Measurements from ENCODE around the gene ARL11. TPM values are rescaled to one million over a fixed set of nuclear protein-coding genes. Genes with fewer than 3 reads are reported as not detected.

The ARL11 gene
- total and polyA plus RNA-seq, 2 of the 4 experiments (the other 2 are of a cell fraction), result not detected

DNA sequence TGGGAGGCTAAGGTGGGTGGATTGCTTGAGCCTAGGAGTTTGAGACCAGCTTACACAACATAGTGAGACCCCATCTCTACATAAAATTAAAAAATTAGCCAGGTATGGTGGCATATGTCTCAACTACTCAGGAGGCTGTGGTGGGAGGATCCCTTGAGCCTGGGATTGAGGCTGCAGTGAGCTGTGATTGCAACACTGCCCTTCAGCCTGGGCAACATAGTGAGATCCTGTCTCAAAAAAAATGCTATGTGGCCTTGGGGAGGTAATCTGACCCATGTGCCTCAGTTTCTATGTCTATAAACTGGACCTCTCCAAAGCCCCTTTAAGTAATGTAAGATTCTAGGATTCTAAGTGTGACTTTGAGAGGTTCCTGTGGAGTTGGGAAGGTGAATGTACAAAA, 25.2 kb downstream of the ARL11 start:
- Histone ChIP-seq H3K4ac (ENCODE audit: low read depth, low read length) (no peak overlapping the region), H2AK5ac (ENCODE audit: low read depth, low read length) (no peak overlapping the region), H4K91ac (ENCODE audit: insufficient read depth, low read depth, low read length) (no peak overlapping the region), H4K5ac (ENCODE audit: low read depth, low read length) (no peak overlapping the region), H3K79me1 (ENCODE audit: low read depth in 1 of 2, low read length in 2 of 2) (no peaks in the 10 kb centered on the region), H3K4me1 (ENCODE audit: control insufficient read depth, insufficient read depth, low read length) (peaks cover 15% of the 10 kb centered on the region), H3K56ac (ENCODE audit: extremely low read depth, insufficient read depth, low read length) (no peak overlapping the region), H3K4me2 (ENCODE audit: low read depth, low read length) (no peak overlapping the region), H3K23ac (ENCODE audit: low read depth, low read length) (no peak overlapping the region), H3K9me1 (ENCODE audit: insufficient read depth, low read length) (peaks cover 22% of the 10 kb centered on the region), H2BK120ac (ENCODE audit: low read depth, low read length) (no peak overlapping the region), H2BK5ac (ENCODE audit: low read depth, low read length, poor library complexity, severe bottlenecking) (no peak overlapping the region), H2AK9ac (replicated peaks; ENCODE audit: low read depth, low read length, poor library complexity) (no peak overlapping the region), H2BK20ac (ENCODE audit: low read depth, low read length) (no peak overlapping the region), H3K36me3 (ENCODE audit: control insufficient read depth, insufficient read depth, low read length) (peaks cover 5% of the 10 kb centered on the region; the same call in 1 of the 2 replicates), H3K27ac (ENCODE audit: insufficient read depth, low read length) (no peak overlapping the region), H3K18ac (ENCODE audit: low read depth, low read length) (no peak overlapping the region), H3K9ac (ENCODE audit: low read depth, low read length) (no peak overlapping the region), H3K4me3 (ENCODE audit: insufficient read depth, low read depth, low read length) (no peak overlapping the region), H4K20me1 (ENCODE audit: insufficient read depth, low read length) (peaks cover 4% of the 10 kb centered on the region; the same call in 1 of the 2 replicates), H3K14ac (replicated peaks; ENCODE audit: low read depth, low read length) (no peak overlapping the region), H2BK15ac (ENCODE audit: low read depth, low read length) (0 out of 3 replicates have a peak overlapping the region, but pooled peaks have one; percentile 11), H3K9me3 (ENCODE audit: control insufficient read depth, insufficient read depth, low read length) (no peaks in the 10 kb centered on the region), H2AFZ (replicated peaks; ENCODE audit: low read length, poor library complexity) (no peak overlapping the region), H4K8ac (ENCODE audit: low read depth in 2 of 2, low read length in 2 of 2) (no peak overlapping the region), H3K27me3 (ENCODE audit: control insufficient read depth, insufficient read depth, low read length) (no peaks in the 10 kb centered on the region)
- ChIA-PET POLR2A (ENCODE audit: unreplicated experiment) (no interaction called here), CTCF (no interaction called here)
- in situ Hi-C loops (cut with MboI; ENCODE audit: low sequenced_read_pairs) (loop anchor here (25.0 kb wide), 2 partner anchors 1259 to 1409 kb away; partner anchors contain the start of gene RNASEH2B), intact Hi-C loops (cut with micrococcal nuclease) (no loop called here), dilution Hi-C loops (cut with HindIII; ENCODE audit: low sequenced_read_pairs, unreplicated experiment) (no loop called here)
- ATAC-seq (ENCODE audit: low read depth) (no peak), DNase-seq (no peak)
- TF ChIP-seq CEBPB (IDR thresholded peaks at IDR 0.05; ENCODE audit: low read depth, low read length) (no peak), MAFK (IDR thresholded peaks at IDR 0.05; ENCODE audit: low read depth, low read length) (no peak), FOS (IDR thresholded peaks at IDR 0.05; ENCODE audit: low read depth, low read length) (no peak), RAD21 (IDR thresholded peaks at IDR 0.05; ENCODE audit: low read length) (no peak), SMC3 (IDR thresholded peaks at IDR 0.05; ENCODE audit: low read depth, low read length) (no peak)
- BruUV-seq (replicated peaks), result no TSS peak
